ENCODE measurements around the gene ISLR. TPM values are rescaled to one million over a fixed set of nuclear protein-coding genes. Genes with fewer than 3 reads are reported as not detected.

Gene ISLR, protein sequence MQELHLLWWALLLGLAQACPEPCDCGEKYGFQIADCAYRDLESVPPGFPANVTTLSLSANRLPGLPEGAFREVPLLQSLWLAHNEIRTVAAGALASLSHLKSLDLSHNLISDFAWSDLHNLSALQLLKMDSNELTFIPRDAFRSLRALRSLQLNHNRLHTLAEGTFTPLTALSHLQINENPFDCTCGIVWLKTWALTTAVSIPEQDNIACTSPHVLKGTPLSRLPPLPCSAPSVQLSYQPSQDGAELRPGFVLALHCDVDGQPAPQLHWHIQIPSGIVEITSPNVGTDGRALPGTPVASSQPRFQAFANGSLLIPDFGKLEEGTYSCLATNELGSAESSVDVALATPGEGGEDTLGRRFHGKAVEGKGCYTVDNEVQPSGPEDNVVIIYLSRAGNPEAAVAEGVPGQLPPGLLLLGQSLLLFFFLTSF
- 100 to 1,000 TPM in 2 of 4 donors, 10 to 100 TPM in 2; 71.4 to 186 (median 121) TPM for total RNA-seq
- 10 to 100 TPM in 1 of 3 donors, 1 to 10 TPM in 1, under 1 TPM in 1; 0.69 to 16.3 (median 7.8) TPM for polyA plus RNA-seq

DNA sequence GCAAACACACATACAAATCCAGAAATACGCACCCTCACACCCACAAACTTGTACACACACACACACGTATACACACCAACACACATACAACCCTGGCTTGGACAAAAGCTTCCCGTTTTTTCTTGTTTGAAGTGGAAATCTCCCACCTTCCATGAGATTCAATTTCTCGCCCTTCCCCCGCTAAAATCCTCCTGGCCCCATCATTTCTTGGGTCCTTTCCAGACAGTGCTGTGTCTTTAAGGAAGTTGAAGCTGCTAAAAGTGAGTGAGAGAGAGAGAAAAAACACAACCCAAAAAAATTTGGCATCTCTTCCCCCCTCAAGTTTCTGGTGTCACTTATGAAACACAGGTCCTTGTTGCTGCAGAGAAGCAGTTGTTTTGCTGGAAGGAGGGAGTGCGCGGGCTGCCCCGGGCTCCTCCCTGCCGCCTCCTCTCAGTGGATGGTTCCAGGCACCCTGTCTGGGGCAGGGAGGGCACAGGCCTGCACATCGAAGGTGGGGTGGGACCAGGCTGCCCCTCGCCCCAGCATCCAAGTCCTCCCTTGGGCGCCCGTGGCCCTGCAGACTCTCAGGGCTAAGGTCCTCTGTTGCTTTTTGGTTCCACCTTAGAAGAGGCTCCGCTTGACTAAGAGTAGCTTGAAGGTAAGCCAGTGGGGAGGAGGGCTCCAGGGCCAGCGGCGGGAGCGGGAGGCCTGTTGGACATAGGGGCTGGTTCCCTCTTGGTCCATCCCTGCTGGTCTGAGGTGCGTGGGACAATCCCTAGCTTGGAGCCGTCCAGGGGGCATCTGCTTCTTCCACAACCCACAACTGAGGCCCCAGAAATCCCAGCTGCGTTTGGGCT, at the start of gene ISLR:
Gene ISLR, plus strand, starts transcription at position 331 of the 839 bp plus-strand sequence. CDS start 1,149 bp downstream, outside the sequence.
- Histone ChIP-seq H3K27ac (peak within 1 kb of the TSS; percentile 78 to 89 (median 84)), H3K27me3 (no peaks in the 10 kb centered on the region), H3K9me3 (no peaks in the 10 kb centered on the region), H3K36me3 (peaks cover 0 to 8% (median 6%) of the 10 kb centered on the region in 4 donors), H3K4me1 (peaks cover 0 to 72% (median 62%) of the 10 kb centered on the region in 4 donors), H3K4me3 (peak within 1 kb of the TSS; percentile 40 to 51 (median 50))
- intact Hi-C loops (cut with DNase I) = loop anchor here (2.0 kb wide), 1 partner anchor 37 kb away; no protein-coding TSS in a partner anchor
- peak; percentile 86 for DNase-seq
- TF ChIP-seq POLR2A (IDR thresholded peaks at IDR 0.05) (peak in 1 of 2 donors; percentile 26), EP300 (IDR thresholded peaks at IDR 0.05) (no peak), POLR2AphosphoS5 (IDR thresholded peaks at IDR 0.05) (peak; percentile 58 to 82 (median 73))
- TF ChIP-seq, protein P1, sequence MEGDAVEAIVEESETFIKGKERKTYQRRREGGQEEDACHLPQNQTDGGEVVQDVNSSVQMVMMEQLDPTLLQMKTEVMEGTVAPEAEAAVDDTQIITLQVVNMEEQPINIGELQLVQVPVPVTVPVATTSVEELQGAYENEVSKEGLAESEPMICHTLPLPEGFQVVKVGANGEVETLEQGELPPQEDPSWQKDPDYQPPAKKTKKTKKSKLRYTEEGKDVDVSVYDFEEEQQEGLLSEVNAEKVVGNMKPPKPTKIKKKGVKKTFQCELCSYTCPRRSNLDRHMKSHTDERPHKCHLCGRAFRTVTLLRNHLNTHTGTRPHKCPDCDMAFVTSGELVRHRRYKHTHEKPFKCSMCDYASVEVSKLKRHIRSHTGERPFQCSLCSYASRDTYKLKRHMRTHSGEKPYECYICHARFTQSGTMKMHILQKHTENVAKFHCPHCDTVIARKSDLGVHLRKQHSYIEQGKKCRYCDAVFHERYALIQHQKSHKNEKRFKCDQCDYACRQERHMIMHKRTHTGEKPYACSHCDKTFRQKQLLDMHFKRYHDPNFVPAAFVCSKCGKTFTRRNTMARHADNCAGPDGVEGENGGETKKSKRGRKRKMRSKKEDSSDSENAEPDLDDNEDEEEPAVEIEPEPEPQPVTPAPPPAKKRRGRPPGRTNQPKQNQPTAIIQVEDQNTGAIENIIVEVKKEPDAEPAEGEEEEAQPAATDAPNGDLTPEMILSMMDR (IDR thresholded peaks at IDR 0.05) = no peak
- WGBS, 2 donors = 65 to 72% methylated on average over 20 of the region's 20 CpGs

DNA sequence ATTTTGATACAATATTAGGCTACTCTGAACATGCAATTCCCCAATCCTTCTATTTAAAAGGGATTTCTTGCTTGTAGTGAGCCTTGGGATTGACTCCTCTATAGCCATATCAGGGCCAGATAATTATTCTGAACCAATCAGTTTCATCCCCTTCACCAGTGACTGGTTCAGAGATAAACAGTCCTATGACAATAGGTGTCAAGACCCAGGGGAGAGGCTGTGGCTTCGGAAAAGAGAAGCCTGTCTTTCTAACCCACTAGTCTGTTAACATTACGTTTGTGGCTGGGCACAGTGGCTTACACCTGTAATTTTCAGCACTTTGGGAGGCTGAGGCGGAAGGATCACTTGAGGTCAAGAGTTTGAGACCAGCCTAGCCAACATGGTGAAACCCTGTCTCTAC, 49.3 kb upstream of the ISLR start:
- Histone ChIP-seq H3K36me3 (no peaks in the 10 kb centered on the region), H3K27ac (no peak overlapping the region), H3K4me1 (peaks cover 0 to 20% (median 18%) of the 10 kb centered on the region in 4 donors), H3K27me3 (peaks cover 4 to 80% (median 60%) of the 10 kb centered on the region in 3 donors), H3K9me3 (no peaks in the 10 kb centered on the region), H3K4me3 (no peak overlapping the region)
- 74 to 77% methylated on average over 3 of the region's 3 CpGs for WGBS, 2 donors
- no peak for DNase-seq
- intact Hi-C loops (cut with DNase I) = no loop called here
- no peak for TF ChIP-seq POLR2A (IDR thresholded peaks at IDR 0.05)
- TF ChIP-seq POLR2AphosphoS5 (IDR thresholded peaks at IDR 0.05) = no peak
- TF ChIP-seq, protein P1 (IDR thresholded peaks at IDR 0.05) = no peak
- no peak for TF ChIP-seq EP300 (IDR thresholded peaks at IDR 0.05)

DNA sequence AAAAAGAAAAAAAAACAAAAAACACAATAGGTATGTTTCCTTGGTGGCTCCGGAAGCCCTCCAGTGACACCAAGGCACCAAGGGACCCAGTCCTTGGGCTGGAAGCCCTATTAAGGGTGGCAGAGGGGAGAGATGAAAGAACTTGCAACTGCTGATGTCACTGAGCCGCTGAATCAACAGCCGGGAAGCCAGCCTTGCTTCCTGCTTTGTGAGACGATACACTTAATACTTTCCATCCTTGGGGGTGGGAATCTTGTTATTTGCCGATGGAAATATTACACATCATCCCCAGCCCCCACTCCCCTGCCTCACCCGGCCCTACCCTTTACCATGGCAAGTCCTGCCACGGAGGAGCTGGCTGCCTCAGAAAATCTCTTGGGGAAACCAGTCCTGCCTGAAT, 48.8 kb upstream of the ISLR start:
- Histone ChIP-seq H3K36me3 (no peaks in the 10 kb centered on the region), H3K4me1 (peaks cover 0 to 26% (median 23%) of the 10 kb centered on the region in 4 donors), H3K9me3 (no peaks in the 10 kb centered on the region), H3K27me3 (peaks cover 9 to 86% (median 66%) of the 10 kb centered on the region in 3 donors), H3K27ac (no peak overlapping the region), H3K4me3 (no peak overlapping the region)
- WGBS, 2 donors = 61 to 74% methylated on average over 7 of the region's 7 CpGs
- TF ChIP-seq, protein P1 (IDR thresholded peaks at IDR 0.05) = no peak
- TF ChIP-seq EP300 (IDR thresholded peaks at IDR 0.05) (no peak), POLR2A (IDR thresholded peaks at IDR 0.05) (no peak), POLR2AphosphoS5 (IDR thresholded peaks at IDR 0.05) (no peak)
- intact Hi-C loops (cut with DNase I) = no loop called here
- DNase-seq = no peak

DNA sequence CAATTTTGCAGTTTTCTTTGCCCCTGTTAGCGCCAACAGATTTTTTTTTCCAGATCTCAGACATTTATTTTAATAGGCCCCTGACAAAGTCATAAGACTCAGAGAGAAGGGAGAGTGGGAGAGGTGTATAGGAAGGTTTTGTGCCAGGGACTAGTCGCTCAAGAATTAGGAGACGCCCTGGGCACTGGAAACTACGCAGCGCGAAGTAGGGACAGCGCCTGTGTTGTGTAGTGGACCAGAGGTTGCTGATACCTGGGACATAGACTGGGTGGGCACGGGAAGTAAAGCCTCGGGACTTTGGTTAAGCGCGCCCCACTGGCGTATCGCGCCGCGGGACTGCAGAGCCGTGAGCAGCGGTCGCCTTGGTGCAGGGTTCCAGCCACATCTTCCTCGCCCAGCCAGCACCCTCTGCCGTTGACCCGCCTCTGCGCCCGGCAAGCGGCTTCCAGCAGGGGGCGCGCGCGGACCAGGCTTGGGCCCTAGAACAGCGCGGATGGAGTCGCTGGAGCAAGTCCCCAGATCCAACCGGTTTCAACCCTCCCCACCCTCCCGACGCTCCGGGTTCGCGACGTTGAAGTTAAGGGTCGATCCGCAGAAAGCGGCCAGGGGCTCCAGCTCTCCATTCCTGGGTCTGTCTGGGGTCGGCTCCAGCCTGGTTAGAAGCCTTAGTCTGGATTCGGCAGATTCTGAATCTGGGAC, 46.1 kb upstream of the ISLR start:
- WGBS, 2 donors = 7 to 9% methylated on average over 44 of the region's 44 CpGs
- TF ChIP-seq, protein P1 (IDR thresholded peaks at IDR 0.05) = peak; percentile 93 to 98 (median 95)
- TF ChIP-seq POLR2AphosphoS5 (IDR thresholded peaks at IDR 0.05) = peak in 1 of 4 donors; percentile 13
- TF ChIP-seq POLR2A (IDR thresholded peaks at IDR 0.05) = no peak
- no peak for TF ChIP-seq EP300 (IDR thresholded peaks at IDR 0.05)
- Histone ChIP-seq H3K27ac (peak overlapping the region in 2 of 4 donors; percentile 41 to 43), H3K4me3 (peak overlapping the region; percentile 18 to 43 (median 35)), H3K9me3 (no peaks in the 10 kb centered on the region), H3K27me3 (peaks cover 34 to 100% (median 78%) of the 10 kb centered on the region in 3 donors), H3K4me1 (peaks cover 0 to 39% (median 35%) of the 10 kb centered on the region in 4 donors), H3K36me3 (no peaks in the 10 kb centered on the region)
- intact Hi-C loops (cut with DNase I) = loop anchor here (1.0 kb wide), 2 partner anchors 180 to 195 kb away; no protein-coding TSS in a partner anchor
- peak; percentile 93 for DNase-seq

Data from sigmoid colon (tissue), 7 donors.